ENCODE data around the gene TFDP1.

- TF ChIP-seq EZH2 (IDR thresholded peaks at IDR 0.05; ENCODE audit: insufficient read depth, poor library complexity, severe bottlenecking): no peak
- TF ChIP-seq EZH2phosphoT487 (IDR thresholded peaks at IDR 0.05; ENCODE audit: insufficient read depth, low read depth): no peak
Observed at GRCh38 chr13:113611996-113612395, 27.4 kb downstream of the TFDP1 start.
